GM21360 (cell line): ENCODE measurements around the gene CLK3.
"Not testable (repeated sequence)": the region's sequence is repeated elsewhere in the genome, so short reads cannot be mapped to it uniquely, and the experiment has no call there.

ENCODE experiments used
- ATAC-seq: cut with Tn5 transposase; IDR thresholded peaks from one replicate; pipeline ENCODE4 v1.9.1; 2021; ENCODE audit warnings: mild to moderate bottlenecking, moderate library complexity; ENCODE audit not compliant: unreplicated experiment

CLK3 gene

DNA sequence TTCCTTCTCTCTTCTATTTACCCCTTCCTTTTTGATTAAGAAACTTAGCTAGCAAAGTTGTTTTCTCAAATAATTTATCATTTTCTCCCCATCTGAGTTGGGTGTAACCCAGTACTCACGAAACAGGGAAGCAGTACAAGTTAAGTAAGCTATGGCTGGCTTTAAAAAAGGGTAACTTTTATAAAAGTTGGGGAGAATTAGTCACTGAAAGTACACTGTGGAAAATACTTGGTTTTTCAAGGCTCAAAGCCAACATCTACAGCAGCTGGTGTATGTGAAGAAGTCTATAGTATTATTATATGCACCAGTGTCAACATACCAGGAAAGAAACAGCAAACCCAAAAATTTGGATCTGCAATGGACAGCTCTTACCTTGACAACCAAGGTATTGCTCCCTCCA, 25.5 kb downstream of the CLK3 start:
- ATAC-seq: no peak

DNA sequence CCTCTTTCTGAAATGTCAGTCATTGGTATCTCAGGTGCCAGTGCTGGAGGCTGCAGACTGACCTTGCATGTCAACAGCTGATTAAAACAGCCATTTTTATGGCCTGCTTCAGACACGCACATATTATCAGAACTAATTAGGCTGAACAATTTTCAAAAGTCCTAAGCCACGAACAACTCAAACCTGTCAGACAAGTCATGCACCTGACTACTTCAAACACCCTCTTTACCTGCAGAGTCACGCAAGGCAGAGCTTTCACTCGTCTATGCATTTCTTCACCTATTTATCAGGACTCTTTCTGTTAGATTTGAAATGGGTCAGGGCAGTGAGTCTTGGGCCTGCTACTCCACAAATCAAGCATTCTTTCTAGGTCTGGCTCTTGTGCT, 26.7 kb downstream of the CLK3 start:
- ATAC-seq: no peak

DNA sequence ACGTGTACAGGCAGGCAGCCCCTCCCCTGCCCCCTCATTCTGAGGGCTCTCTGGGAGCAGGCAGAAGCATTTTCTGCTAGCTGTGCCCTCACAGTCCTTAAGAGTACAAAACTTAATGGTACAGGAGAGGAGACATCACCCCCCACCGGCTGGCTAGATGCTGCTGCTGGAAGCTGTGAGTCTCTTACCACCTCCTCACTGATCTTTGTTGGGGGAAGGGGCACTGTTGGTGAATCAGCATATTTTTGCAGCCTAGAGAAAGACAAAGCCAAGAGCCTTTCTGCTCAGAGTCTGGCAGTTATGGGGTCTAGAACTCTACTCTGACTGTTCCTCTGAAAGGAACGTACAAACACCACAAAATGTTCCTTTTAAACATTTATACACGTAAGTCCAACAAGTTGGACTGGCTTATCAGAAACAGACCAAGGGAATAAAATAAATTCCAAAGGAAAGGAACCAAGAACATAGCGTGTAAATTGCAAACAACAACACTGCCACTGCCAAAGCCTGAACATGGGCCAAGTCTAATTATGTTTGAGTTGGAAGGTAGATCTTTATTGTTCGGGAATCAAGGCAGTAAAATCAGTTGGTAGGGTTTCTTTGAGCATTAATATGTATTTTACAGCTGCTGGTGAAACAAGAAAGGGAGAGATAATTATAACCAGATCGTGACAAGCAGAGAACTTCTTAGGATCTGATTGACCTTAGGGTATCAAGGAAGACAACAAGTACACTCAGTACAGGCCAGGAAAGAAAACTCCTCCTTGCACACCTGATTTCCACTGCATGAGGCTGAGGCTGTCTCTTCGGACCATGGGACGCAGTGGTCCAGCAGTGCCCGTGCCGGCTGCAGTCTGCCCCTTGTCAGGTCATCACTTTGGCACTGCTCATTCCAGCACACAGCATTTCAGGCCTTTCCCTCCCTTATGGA, 27.4 kb downstream of the CLK3 start:
- ATAC-seq: no peak

DNA sequence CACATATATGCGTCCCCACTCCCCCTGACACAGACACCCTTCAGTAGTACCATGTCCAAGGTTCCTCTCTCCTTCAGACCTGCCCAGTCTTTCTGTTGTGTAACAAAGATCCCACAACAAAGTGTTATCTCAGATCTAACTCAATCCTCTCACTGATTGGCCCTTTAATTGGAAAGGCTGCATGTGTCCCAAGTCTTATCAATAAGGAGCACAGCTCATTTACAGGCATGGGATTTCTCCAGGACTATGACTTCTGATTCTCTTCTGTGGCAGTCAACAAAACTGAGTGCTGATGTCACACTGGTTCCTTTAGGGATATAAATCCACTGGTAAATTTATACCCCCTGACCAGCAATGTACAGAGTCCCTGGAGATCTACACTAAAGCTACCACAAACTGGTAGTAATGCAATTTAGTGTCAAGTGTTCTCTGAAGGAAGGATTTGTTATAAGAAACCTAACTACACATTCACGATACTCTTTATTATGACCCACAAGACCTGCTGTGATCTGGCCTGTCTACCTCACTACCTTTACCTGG, 28.1 kb downstream of the CLK3 start:
- no peak for ATAC-seq

DNA sequence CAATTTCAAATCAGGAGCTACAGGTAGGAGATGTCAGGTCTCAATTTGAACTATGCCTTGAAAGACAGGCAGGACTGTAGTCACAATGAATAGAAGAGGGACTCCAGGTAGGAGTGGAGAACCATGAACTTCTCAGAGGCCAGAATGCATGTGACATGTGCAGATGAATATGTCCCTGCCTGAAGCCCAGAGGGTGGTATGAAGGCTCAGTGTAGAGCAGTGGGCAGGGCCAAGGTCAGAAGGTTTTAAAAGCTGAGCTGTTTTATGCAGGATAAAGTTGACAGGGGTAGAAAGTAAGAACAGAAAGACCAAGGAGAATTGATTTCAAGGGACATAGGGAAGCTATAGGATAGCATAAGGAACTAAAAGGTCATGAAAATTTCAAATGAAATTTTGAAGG, 30.8 kb downstream of the CLK3 start:
- ATAC-seq: no peak

DNA sequence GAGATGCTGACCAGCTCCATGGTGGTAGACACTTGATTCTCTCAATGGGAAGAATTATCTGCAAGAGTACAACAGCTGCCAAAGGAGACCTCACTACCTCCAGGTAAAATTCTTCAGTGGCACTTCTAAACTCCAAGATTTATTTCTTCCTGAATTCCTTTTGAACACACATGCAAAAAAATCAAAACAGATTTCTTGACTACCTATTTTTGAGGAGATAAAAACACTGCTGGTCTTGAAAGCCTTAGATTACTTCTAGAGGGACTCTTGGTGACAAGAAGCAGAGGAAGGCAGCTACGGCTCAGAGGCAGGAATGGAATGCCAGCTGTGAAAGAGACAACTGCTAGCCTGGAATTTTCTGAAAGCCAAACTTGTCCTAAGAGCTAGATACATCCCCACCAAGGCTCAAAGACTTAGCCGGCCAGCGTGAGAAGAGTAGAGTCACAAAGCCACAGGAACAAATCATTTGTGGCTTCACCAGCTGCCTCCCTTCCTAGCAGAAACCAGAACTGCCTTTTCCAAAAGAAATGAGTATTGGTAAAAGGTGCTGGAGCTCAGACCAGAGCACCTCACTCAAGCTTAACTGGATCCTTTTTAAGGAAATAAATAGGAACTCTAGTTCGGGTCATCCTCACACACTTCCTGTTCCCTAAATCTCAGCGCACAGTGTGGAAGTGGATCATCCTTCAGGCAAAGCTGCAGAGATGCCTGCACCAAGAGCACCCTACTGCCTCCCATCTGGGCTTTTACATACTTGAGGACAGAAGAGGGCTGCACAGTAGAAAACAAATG, 32.6 kb downstream of the CLK3 start:
- no peak for ATAC-seq

DNA sequence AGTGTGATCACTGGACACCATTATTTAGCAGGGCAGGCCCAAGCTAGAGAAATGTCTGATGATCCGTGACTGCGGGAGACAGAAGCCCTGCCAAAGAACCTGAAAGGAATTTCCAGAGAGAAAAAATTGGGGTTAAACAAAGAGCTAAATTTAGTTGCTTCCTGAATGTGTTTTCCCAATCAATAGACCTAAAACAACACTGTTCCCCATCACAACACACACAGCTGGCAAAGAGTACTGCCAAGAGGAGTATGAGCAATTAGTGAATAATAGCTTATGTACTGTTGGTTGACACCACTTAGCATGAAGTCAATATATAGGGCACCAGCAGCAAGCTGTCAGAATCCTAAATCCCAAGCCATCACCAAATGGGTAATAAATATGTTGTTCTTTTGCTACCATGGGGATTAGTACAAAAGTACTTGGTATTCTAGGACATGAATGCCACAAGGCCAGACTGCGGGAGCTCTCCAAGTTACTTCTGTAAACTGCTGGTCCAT, 35.7 kb downstream of the CLK3 start:
- no peak for ATAC-seq

DNA sequence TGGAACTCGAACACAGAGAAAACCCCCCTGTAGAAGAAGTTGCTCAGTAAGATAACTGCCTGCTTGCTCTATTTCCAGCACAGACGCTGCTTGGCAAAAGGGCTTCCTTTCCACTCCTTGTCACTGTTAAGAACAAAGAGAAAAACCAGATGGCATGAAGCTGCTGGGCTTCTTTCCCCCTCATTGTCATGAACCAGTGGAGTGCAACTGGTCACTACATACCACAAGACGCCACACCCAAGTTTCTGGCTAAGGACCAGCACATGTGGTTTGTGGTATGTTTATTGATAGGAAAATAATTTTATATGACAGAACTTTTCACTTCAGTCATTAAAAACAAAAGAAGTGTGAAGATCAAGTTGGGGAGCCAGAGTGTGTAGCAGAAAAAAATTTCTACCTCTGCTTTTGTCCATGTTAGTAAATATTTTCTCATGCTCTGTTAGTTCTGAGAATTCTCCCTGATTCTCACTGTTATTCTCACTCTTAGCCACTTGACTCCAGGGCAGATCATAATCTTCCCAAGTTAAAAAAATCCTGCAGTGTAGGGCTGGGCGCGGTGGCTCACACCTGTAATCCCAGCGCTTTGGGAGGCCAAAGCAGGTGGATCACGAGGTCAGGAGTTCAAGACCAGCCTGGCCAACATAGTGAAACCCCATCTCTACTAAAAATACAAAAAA, 37.9 kb downstream of the CLK3 start:
- ATAC-seq: no peak

DNA sequence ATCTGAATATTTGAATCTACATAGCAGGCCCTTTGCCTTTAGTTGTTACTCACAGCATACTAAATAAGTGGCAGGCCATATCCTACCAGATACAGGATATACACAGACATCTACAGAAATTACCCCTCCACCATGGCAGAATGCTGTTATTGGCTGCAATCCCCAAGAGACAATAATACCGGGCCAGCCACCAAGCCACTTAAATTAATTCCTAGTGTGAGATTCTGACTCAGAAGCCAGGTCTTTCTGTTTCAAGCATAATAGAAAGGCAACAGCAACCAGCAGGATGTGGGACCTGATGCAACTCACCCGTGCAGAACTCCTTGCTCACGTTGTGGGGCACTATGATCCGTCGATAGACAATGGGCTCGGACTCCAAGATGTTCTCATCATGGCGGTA, 39.8 kb downstream of the CLK3 start:
- no peak for ATAC-seq

DNA sequence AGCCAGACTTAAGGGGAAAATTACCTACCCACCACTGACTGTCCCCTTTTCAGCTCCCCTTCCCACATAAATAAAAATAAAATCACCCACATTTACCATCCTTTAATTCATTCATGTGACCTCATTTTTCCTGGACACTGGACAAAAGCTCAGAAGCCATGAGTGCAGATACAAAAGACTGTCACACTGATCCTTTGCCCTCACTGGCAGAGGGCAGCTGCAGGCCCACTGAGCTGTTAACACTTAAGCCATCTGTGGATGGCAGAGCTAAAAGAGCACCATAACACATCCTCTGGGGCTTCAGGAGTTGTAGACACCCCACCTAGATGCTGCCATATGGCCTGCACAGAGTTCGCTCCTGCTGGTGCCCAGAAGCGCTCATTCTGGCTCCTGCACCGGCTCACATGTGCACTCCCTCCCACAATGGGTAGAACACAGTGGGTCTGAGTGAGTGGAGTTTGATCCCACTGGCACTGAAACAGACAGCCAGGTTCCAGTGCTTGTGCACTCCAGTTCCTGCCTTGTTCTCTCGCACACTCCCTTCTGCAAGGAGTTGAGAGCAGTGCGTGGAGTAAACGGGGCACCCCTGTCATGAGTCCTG, 41.4 kb downstream of the CLK3 start:
- no peak for ATAC-seq

DNA sequence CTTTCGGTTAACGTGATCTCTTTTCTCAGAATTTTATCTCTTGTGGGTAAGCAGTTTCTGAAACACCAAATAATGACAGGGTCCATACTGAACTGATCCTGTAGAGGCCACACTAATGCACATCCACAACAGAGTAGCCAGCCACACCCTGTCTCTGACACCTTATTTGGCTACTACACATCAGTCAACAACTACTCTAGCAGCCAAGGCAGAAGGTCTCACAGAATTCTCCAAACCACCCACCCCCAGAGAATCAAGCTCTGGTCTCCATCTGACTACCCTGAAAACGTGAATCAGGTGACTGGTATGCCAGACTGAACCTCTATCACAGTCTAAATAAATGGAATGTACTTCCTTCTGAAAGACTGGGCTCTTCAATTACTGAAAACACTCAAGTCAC, 42.2 kb downstream of the CLK3 start:
- no peak for ATAC-seq

DNA sequence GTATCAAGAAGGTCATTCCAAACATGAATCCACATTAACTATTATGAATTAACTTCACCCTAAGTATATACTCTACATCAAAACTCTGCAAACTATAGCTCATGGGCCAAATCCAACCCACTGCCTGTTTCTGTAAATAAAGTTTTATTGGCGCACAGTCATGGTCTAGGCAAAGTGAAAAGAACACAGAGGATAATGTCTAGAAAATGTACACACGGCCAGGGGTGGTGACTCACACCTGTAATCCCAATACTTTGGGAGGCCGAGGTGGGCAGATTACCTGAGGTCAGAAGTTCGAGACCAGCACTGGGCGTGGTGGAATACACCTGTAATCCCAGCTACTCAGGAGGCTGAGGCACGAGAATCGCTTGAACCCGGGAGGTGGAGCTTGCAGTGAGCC, 45.6 kb downstream of the CLK3 start:
- not testable (repeated sequence) for ATAC-seq

DNA sequence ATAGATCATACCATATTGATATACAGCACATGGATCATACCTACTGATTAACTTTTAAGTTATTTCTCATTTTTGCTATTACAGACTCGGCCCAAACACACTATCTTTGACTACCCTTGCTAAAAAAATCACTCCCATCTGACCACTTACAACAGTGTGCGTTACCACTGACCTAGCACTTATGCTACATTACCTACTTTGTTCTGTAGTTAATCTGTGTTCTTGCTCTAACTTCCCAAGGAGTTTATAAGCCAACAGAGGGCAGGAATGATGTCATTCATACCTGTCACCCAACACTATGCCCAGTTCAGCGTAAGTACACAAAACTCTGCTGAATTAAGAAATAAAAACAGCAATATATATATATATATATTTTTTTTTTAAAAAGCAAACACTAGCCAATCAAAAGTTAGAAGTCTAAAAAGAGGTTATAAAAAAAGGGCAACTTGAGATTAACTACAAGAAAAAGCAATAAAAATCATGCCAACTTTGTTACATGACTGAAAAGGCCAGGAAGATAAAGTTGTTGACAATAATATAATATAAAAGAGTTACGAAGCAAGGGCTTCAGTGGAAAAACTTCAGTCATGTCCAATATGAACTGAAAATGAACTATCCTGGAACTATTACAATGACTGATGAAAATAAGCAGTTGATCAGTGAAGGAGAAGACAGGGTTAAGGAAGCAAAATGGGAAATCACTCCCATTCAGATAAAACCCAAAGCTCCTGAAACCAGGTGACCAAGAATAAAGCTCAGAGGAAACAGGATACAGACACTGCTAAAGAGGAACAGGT, 46.6 kb downstream of the CLK3 start:
- ATAC-seq: no peak

DNA sequence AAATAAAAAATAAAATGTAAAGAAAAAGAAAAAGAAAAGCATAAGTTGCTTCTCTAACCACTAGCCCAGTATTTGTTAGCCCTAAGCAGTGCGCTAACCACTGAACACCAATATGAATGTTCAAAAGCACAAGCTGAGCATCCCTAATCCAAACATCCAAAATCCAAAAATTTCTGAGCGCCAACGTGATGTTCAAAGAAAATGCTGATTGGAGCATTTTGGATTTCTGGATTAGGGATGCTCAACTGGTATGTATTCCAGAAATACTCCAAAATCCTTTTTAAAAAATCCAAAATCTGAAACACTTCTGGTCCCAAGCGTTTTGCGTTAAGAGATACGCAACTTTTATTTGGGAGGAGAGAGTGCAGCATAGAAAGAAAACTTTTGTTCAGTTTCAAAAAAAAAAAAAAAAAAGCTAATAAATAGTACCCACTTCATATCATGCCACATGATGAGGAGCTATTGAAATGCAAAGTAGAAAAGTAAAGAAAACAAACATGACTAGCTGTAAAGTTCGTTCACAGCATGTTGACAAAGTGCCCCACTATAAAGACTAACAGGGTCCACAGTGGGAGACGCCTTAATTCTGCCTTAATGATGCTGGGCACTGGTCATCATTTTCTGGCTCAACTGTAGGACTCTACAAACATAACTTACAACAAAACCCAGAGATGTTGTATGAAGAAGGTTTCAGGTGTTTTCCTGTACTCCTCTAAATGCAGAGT, 47.8 kb downstream of the CLK3 start:
- no peak for ATAC-seq

DNA sequence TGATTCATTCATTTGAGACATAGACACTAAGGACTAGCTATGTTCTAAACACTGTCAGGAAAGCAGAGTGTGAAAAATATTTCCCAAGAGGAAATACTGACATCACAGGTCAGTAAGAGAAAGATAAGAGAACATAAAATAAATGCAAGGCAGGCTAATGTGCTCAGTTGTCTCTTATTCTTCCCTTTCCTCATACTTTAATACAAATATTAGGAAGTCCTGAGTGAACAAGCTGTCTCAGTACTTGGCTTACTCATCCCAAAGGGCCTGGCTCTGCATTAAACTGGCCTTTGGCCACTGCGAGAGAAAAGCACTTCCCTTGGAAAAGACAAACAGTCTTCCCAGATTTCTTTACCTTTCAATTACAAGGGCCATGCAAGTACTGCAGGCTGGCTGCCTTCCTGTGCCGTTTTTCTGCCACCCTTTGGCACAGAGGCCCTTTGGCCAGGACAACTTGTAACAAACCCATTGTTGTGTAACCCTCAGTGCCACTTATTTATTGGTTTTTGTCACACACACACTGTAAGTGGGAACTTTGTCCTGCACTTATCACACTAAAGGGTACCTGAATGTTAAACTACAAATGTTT, 48.5 kb downstream of the CLK3 start:
- no peak for ATAC-seq

DNA sequence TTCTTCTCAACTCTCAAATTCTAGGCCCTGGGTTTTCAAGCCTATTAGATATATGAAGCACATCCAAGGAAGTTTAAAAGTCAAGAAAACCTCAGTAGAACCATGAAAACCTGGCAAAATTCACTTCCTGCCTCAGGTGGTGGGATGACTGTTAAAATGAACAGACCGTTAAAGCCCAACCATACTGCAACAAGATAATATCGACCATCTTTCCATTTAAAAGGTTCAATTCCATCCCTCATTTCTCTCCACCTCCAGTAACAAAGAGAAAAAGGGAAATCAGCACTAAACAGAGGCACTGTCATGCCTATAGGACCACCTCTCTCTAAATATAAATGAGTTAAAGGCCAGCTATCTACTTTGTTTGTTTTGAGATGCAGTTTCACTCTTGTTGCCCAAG, 49.0 kb downstream of the CLK3 start:
- ATAC-seq: no peak

DNA sequence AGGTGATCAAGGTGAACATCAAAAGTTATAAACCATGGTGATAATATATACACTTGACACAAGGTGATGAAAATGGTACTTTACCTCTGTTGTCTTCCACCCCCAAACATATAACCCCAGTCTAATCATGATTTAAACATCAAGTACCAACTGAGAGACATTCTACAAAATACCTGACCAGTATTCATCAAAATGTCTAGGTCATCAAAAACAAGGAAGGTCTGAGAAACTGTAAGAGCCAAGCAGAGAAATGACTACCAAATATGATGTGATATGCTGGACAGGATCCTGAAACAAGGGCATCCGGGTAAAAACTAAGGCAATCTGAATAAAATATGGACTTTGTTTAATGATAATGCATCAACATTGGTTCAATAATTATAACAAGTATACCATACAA, 52.3 kb downstream of the CLK3 start:
- no peak for ATAC-seq

DNA sequence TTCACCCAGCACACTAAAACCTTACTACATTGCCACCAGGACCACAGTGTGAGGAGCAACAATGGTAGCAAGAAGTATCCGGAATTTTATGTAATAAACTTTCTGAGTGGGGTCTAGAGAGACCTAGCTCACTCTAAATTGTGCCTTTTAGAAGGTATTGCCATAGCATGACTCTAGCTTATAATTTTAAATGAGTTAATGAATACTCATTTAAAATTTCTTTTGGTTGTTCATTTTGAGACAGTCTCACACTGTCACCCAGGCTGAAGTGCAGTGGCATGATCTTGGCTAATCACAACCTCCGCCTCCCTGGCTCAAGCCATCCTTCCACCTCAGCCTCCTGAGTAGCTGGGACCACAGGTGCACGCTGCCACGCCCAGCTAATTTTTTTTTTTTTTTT, 54.0 kb downstream of the CLK3 start:
- no peak for ATAC-seq

DNA sequence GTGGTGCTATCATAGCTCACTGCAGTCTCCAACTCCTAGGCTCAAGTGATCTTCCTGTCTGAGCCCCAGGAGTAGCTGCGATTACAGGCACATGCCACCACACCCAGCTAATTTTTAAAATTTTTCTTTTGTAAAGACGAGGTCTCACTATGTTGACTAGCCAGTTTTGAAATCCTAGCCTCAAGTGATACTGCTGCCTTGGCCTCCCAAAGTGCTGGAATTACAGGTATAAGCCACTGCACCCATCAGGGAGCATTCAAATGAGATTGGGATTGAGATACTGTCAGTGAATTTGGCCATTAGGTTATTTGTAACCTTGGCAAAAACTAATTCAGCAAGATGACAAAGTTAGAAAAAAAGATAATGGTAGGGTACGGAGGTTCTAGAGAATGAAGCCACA, 58.5 kb downstream of the CLK3 start:
- ATAC-seq: no peak
